ENCODE results near the gene NSMF. TPM values are rescaled to one million over a fixed set of nuclear protein-coding genes. Genes with fewer than 3 reads are reported as not detected.

Gene NSMF
- total and polyA plus RNA-seq, 4 donors, result 13.8 to 39.8 (median 30.1) TPM

- Histone ChIP-seq H3K27ac (ENCODE audit: low read depth in 1 of 2, low read length in 1 of 2) (no peak overlapping the region), H3K36me3 (ENCODE audit: control insufficient read depth in 4 of 4, insufficient read depth in 4 of 4, low read length in 4 of 4) (no peaks in the 10 kb centered on the region), H3K9me3 (ENCODE audit: control insufficient read depth in 4 of 4, insufficient read depth in 3 of 4, low read length in 3 of 4) (peaks cover 0 to 11% (median 3%) of the 10 kb centered on the region in 4 donors), H3K4me3 (no peak overlapping the region), H3K27me3 (ENCODE audit: control insufficient read depth in 3 of 3, insufficient read depth in 3 of 3, low read length in 2 of 3) (no peaks in the 10 kb centered on the region), H3K9ac (ENCODE audit: insufficient read depth in 1 of 2, low read length in 2 of 2) (no peak overlapping the region), H3K4me1 (ENCODE audit: control insufficient read depth in 5 of 5, insufficient read depth in 5 of 5, low read length in 5 of 5) (peaks cover 0 to 3% (median 0%) of the 10 kb centered on the region in 5 donors)
- no peak for TF ChIP-seq CTCF (IDR thresholded peaks at IDR 0.05; ENCODE audit: control extremely low read depth, extremely low read depth)
- 83 to 90% methylated on average over 11 of the region's 11 CpGs for WGBS, 2 donors
- no peak for DNase-seq
- ATAC-seq (ENCODE audit: insufficient read depth, low FRiP score), result no peak
Observed at GRCh38 chr9:137478613-137478961, 19.5 kb upstream of the NSMF start.

- Histone ChIP-seq H3K36me3 (ENCODE audit: control insufficient read depth in 4 of 4, insufficient read depth in 4 of 4, low read length in 4 of 4) (no peaks in the 10 kb centered on the region), H3K27ac (ENCODE audit: low read depth in 1 of 2, low read length in 1 of 2) (no peak overlapping the region), H3K4me3 (no peak overlapping the region), H3K4me1 (ENCODE audit: control insufficient read depth in 5 of 5, insufficient read depth in 5 of 5, low read length in 5 of 5) (peaks cover 0 to 3% (median 0%) of the 10 kb centered on the region in 5 donors), H3K27me3 (ENCODE audit: control insufficient read depth in 3 of 3, insufficient read depth in 3 of 3, low read length in 2 of 3) (no peaks in the 10 kb centered on the region), H3K9ac (ENCODE audit: insufficient read depth in 1 of 2, low read length in 2 of 2) (no peak overlapping the region), H3K9me3 (ENCODE audit: control insufficient read depth in 4 of 4, insufficient read depth in 3 of 4, low read length in 3 of 4) (peaks cover 0 to 11% (median 3%) of the 10 kb centered on the region in 4 donors)
- WGBS, 2 donors, result 90 to 92% methylated on average over 29 of the region's 29 CpGs
- TF ChIP-seq CTCF (IDR thresholded peaks at IDR 0.05; ENCODE audit: control extremely low read depth, extremely low read depth), result no peak
- ATAC-seq (ENCODE audit: insufficient read depth, low FRiP score), result no peak
- DNase-seq, result no peak
Observed at GRCh38 chr9:137477778-137478612, 18.9 kb upstream of the NSMF start.

GRCh38 chr9:137476856-137477255 is 17.7 kb upstream of the NSMF start:
- no peak for TF ChIP-seq CTCF (IDR thresholded peaks at IDR 0.05; ENCODE audit: control extremely low read depth, extremely low read depth)
- DNase-seq (no peak), ATAC-seq (ENCODE audit: insufficient read depth, low FRiP score) (no peak)
- H3K9me3 ChIP-seq (ENCODE audit: control insufficient read depth in 4 of 4, insufficient read depth in 3 of 4, low read length in 3 of 4), result peaks cover 0 to 11% (median 3%) of the 10 kb centered on the region in 4 donors
- H3K27ac ChIP-seq (ENCODE audit: low read depth in 1 of 2, low read length in 1 of 2), result no peak overlapping the region
- no peak overlapping the region for H3K4me3 ChIP-seq
- H3K27me3 ChIP-seq (ENCODE audit: control insufficient read depth in 3 of 3, insufficient read depth in 3 of 3, low read length in 2 of 3), result no peaks in the 10 kb centered on the region
- peaks cover 0 to 3% (median 0%) of the 10 kb centered on the region in 5 donors for H3K4me1 ChIP-seq (ENCODE audit: control insufficient read depth in 5 of 5, insufficient read depth in 5 of 5, low read length in 5 of 5)
- 89 to 94% methylated on average over 11 of the region's 11 CpGs for WGBS, 2 donors
- no peak overlapping the region for H3K9ac ChIP-seq (ENCODE audit: insufficient read depth in 1 of 2, low read length in 2 of 2)
- H3K36me3 ChIP-seq (ENCODE audit: control insufficient read depth in 4 of 4, insufficient read depth in 4 of 4, low read length in 4 of 4), result no peaks in the 10 kb centered on the region

All from lung (tissue), 12 donors.